Umbilical cord (tissue), 2 donors: ENCODE data around the gene HLA-DQA1. TPM values are rescaled to one million over a fixed set of nuclear protein-coding genes. Genes with fewer than 3 reads are reported as not detected.
"Not testable (repeated sequence)": the region's sequence is repeated elsewhere in the genome, so short reads cannot be mapped to it uniquely, and the experiment has no call there.

Source experiments
- DNase-seq: peaks from one replicate; pipeline ENCODE4 v3.0.0-alpha.2; 2015; ENCODE audit warnings: low spot score
- total RNA-seq: library from RNA; depleted of rRNA; stranded (reverse); fragments of >200 nt; gene quantifications from one replicate; pipeline ENCODE4 v1.2.3, GENCODE V29; 2014; ENCODE audit warnings: low replicate concordance; ENCODE audit not compliant: insufficient read depth

The HLA-DQA1 gene
- total RNA-seq, 1 donor from 2014 or later = not detected

- DNase-seq = no peak
Measured at GRCh38 chr6:32658268-32658897, 21.2 kb downstream of the HLA-DQA1 start.

GRCh38 chr6:32659856-32660595 lies 22.8 kb downstream of the HLA-DQA1 start:
- no peak for DNase-seq

GRCh38 chr6:32662099-32662498 lies 24.9 kb downstream of the HLA-DQA1 start:
- DNase-seq = no peak

- DNase-seq = no peak
Measured at GRCh38 chr6:32662836-32663235, 25.6 kb downstream of the HLA-DQA1 start.

GRCh38 chr6:32664354-32664753 lies 27.1 kb downstream of the HLA-DQA1 start:
- no peak for DNase-seq

GRCh38 chr6:32664827-32665362 lies 27.7 kb downstream of the HLA-DQA1 start:
- peak; percentile 8 for DNase-seq

GRCh38 chr6:32665661-32666060 lies 28.5 kb downstream of the HLA-DQA1 start:
- no peak for DNase-seq

GRCh38 chr6:32666420-32667300 lies 29.5 kb downstream of the HLA-DQA1 start, which contains the start of gene HLA-DQB1:
TSS of gene HLA-DQB1 (minus strand) at chr6:32666657. CDS start at chr6:32666607, 50 bp downstream.
- peak; percentile 62 for DNase-seq

- DNase-seq = peak; percentile 34
Measured at GRCh38 chr6:32668226-32668747, 31.1 kb downstream of the HLA-DQA1 start.

GRCh38 chr6:32669240-32669639 lies 32.0 kb downstream of the HLA-DQA1 start:
- no peak for DNase-seq

- no peak for DNase-seq
Measured at GRCh38 chr6:32669893-32670292, 32.7 kb downstream of the HLA-DQA1 start.

- DNase-seq = not testable (repeated sequence)
Measured at GRCh38 chr6:32671908-32672307, 34.7 kb downstream of the HLA-DQA1 start.

GRCh38 chr6:32674123-32674522 lies 36.9 kb downstream of the HLA-DQA1 start:
- DNase-seq = not testable (repeated sequence)

GRCh38 chr6:32679492-32679891 lies 42.3 kb downstream of the HLA-DQA1 start:
- DNase-seq = no peak

GRCh38 chr6:32680055-32680454 lies 42.8 kb downstream of the HLA-DQA1 start:
- no peak for DNase-seq

- no peak for DNase-seq
Measured at GRCh38 chr6:32684246-32684645, 47.0 kb downstream of the HLA-DQA1 start.

GRCh38 chr6:32685603-32686002 lies 48.4 kb downstream of the HLA-DQA1 start:
- DNase-seq = no peak

- no peak for DNase-seq
Measured at GRCh38 chr6:32689531-32690501, 52.6 kb downstream of the HLA-DQA1 start.

- DNase-seq = no peak
Measured at GRCh38 chr6:32692019-32692418, 54.8 kb downstream of the HLA-DQA1 start.
